Measurements from ENCODE around the gene USP1.

The USP1 gene

DNA sequence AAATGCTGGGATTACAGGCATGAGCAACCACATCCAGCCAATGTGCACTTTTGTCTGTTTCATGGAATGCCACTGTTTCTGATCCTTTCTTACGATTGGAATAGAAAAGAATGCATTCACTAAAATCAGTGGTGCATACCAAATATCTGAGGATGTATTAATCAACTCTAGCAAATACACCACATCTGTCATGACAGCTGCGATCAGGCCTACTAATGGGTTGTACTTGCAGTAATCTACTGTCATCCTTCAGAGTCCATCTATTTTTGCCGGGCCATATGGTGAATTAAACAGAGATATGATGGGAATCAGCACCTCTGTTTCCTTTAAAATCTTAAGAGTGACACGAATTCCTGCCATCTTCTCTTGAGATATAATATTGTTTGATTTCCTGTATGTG lies 8.5 kb upstream of the USP1 start:
- DNase-seq = no peak

DNA sequence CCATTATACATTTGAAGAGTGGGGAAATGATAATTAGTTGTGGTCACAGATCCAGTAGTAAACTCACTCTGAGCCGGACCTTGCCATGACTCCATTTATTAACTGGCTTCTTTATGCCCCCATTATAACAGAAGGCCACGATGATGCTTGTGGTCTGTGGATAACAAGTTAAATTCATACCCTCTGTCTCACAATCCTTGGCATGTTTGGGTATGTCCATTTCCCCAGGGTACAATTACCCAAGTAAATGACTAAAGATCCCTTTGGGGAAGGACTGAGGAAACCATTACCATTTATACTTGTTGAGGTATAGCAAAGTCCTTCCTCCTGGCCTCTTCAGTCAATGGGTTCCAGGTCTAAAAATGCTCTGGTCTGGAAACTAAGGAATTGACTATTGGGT lies 7.3 kb upstream of the USP1 start:
- no peak for DNase-seq

DNA sequence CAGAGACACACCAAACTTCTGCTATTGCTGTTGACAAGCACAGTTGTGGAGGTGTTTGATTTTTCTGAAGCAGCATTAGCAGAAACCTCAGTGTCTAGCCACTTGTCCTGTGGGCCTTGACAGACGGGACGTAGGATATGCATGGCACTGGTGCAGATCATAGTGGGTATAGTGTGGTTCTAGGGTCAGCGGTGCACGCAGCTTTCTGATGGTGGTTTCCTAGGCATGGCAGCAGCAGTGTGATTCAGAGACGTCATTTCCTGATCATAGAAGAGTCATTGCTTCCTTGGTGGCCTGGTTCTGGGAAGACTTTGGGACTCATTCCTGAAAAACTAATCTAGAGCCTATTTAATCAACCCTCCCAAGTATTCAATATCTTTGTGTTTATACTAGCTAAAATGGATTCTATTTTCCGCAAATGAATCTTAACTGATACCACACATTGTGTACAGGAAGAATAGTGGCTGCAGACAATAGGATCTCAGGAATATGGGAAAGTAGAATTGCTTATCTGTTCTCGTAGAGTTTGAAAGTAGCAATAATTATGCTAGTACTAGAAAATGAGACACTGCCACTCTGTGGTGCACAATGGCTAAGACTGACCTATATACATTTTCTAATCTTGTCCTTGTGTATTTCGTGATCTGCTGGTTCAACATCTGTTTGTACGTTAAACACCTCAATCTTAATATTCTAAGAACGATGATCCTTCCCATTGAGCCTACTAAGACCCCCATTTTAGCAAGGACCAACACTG lies 2.8 kb upstream of the USP1 start:
- DNase-seq = no peak

DNA sequence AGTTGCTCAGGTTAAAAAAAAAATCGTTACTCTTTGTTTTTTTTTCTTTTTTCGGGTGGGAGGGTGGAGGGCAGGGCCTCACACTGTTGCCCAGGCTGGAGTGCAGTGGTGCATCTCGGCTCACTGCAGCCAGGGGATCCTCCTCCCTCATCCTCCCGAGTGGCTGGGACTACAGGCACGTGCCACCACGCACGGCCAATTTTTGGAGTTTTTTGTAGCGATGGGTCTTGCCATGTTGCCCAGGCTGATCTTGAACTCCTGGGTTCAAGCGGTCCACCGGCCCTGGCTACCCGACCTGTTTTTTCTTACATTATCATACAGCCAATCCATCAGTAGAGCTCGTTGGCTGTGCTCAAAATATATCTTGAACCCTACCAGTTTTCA lies 2.2 kb upstream of the USP1 start:
- no peak for DNase-seq

DNA sequence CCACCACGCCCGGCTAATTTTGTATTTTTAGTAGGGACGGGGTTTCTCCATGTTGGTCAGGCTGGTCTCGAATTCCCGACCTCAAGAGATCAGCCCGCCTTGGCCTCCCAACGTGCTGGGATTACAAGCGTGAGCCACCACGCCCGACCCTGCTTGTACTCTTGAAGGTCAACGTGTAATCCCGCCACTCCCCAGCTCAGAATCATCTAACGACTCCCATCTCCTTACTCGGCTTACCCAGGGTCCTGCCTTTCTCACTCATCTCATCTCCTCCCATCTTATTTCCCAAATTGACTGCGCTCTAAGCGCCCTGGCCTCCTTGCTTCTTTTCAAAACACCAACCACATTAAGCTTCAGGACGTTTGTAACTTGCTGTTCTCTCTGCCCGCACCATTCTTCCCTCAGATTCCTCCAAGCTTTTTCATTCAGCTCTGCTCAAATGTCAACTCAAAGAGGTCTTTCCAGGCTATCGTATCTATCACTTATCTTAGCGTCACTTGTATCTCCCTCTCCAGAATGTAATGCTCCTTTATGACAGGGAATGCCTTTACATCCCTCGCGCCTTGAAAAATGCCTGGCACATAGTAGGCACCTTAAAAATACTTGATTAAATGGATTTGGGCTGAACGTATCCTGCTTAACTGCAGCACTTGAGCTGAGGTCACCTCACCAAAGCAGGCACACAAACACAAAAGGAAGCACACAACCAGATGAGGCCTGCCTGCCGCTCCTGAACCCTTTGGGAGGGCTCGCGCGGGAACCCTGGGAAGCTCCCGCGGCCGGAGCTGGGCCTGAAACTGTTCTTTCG lies 1.4 kb upstream of the USP1 start:
- DNase-seq = no peak

DNA sequence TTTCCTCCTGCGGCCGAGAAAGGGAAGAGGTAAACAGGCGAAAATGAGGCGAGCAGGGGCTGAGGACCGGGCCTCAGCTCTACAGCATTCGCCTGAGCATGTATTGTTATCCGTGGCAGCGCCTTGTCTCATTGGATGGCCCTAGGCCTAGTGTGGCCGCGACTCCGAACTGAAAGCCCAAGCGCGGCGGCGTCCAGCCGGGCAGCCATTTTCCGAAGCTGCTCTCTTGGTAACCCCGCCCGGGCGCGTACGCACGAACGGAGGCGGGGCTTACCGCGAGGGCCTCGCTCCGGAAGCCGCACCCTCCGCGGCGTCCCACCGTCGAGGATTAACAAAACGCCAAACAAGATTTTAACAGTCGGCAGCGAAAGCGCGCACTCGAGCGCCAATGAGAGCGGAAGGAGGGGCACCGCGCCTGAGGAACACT lies 797 bp upstream of the USP1 start:
- peak; percentile 99 for DNase-seq

DNA sequence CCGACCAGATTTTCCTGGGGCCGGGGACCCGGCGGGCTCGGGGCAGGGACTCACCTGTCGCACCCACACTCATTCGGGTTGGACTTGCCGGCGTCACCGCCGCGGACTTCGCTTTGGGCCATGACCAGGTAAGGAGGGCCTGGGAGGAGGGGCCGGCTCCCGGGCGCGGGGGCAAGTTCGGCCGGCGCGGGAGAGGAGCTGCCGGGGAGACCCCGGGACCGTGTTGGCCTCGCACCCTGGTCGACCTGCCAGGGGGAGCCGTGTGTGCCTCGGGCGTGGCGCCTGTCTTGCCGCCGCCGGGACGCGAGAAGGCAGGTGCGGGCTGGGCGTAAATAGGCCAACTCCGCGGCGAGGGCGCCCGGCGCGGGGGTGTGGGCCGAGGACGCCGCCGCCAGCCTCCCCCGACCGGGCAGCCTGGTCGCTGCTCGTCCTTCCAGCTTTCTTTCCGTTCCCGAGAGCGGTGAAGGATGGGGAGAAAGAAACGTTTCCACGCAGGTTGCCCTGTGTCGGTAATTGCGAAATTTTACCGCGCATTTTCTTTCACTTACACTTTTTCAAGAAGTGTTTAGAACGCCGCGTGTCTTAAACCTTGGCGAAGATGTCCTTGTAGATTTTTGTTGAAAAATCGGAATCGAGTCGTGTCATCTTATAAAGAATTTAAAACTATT lies 558 bp downstream of the USP1 start:
- peak; percentile 39 to 50 (median 48) for DNase-seq

DNA sequence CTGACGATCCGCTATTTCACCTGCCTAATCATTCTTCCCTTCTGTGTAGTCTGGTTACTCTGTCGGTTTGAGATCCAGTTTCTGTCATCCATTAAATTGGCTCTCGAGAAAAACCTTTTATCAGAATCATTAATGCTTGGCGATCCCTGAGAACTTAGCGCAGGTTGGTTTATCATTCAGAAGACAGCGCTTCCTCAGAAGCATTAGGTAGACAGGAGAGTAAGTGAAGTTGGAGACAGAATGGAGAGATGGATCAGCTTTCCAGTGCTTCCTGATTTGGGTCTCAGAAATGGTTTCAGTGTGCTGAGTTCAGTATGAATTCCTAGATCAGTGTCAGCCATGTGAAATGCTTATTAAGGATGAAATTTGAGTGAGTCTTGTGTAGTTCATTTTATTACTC lies 1.3 kb downstream of the USP1 start:
- no peak for DNase-seq

DNA sequence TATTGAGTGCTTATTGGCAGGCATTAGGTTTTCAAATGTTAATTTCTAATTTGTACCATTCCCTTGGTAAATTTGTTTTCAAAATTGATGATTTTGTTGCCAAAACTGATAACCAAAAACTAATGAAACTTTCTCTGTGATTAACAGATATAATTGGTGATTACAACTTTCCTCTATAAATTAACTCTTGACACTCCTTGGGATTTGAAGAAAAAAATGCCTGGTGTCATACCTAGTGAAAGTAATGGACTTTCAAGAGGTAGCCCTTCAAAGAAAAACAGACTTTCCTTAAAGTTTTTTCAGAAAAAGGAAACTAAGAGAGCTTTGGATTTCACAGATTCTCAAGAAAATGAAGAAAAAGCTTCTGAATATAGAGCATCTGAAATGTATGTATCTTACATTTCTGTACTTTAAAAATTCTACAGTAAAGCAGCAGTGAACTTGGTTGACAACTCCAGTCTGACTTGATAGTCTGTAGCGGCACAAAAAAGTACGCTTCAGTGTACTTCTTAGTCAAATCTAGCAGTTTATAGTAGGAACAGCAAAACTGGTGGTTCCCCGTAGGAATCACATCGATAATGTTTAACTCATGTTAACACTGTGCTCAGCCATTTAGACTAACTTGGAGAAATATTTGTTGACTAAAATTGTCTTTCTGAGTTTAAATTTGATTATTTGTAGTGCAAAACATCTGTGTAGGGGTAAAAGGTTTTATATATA lies 3.0 kb downstream of the USP1 start:
- DNase-seq = no peak

DNA sequence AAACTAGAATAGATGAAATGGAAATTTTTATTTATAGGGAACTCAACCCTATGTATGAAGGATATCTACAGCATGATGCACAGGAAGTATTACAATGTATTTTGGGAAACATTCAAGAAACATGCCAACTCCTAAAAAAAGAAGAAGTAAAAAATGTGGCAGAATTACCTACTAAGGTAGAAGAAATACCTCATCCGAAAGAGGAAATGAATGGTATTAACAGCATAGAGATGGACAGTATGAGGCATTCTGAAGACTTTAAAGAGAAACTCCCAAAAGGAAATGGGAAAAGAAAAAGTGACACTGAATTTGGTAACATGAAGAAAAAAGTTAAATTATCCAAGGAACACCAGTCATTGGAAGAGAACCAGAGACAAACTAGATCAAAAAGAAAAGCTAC lies 7.9 kb downstream of the USP1 start:
- no peak for DNase-seq

DNA sequence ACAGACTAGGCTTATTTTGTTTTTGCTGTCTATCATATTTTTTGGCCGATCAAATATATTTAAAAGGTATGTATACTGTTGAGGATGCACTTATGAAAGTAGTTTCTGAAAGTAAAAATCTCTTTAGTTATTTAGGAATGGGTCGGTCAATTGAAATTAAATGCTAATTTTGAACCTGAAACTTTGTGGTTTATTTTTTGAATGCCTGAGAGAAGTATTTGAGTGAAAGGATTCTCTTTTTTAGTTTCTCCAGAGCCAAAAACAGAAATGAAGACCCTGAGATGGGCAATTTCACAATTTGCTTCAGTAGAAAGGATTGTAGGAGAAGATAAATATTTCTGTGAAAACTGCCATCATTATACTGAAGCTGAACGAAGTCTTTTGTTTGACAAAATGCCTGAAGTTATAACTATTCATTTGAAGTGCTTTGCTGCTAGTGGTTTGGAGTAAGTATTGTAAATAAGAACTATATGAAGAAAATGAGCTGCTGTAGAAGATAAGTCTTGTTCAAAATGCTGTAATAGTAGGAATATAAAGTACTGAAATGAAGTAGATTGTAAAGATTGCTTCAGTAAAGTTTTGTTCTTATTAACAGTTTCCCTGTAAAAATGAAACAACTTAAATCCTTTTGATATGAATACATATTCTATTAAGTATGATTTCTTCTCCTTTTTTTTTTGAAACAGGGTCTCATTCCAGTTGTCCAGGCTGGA lies 11.5 kb downstream of the USP1 start:
- DNase-seq = no peak

DNA sequence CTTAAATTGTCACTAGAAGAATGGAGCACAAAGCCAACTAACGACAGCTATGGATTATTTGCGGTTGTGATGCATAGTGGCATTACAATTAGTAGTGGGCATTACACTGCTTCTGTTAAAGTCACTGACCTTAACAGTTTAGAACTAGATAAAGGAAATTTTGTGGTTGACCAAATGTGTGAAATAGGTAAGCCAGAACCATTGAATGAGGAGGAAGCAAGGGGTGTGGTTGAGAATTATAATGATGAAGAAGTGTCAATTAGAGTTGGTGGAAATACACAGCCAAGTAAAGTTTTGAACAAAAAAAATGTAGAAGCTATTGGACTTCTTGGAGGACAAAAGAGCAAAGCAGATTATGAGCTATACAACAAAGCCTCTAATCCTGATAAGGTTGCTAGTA lies 13.5 kb downstream of the USP1 start:
- DNase-seq = no peak

DNA sequence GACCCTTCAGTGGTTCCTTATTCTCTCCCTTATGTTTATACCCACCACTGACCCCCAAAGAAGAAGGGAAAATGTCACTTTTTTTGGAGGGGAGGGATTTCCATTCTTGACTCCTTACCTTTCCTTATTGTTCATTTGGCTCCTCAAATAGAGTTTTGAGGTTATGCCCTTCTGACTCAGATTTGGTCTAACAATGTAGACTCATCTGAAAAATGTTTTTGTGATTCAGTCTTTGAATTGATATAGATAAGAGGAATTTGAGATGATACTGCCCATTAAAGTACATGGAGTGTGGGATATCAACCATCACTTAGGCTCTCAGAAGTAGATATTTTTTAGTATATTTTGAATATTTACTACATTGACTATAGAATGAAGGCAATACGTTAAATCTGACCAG lies 16.1 kb downstream of the USP1 start:
- DNase-seq = no peak

DNA sequence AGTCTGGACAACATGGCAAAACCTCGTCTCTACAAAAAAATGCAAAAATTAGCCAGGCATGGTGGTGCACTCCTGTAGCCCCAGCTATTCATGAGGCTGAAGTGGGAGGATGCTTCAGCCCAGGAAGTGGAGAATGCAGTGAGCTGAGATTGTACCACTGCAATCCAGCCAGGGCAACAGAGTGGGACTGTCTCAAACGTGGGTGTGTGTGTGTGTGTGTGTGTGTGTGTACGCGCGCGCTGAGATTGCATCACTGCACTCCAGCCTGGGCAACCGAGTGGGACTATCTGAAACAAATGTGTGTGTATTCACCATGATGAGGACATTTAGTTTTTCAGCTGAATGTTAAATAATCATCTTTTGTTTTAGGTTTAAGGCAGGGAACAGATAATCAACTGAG lies 21.1 kb downstream of the USP1 start:
- no peak for DNase-seq

DNA sequence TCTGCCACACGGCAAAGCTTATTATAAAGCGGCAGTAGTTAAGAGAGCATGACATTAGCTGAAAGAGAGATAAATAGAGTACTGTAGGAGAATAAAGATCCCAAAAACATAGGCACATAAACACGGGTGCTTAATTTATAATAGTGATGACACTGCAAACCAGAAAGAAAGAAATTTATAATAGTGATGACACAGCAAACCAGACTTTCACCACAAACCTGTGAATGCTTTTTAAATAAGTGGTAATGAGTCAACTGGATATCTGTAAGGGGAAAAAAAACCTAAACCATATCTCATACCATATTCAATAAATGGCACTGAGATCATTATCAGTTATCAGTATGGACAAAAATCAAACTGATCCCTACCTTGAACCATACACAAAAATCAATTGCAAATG lies 25.5 kb downstream of the USP1 start:
- no peak for DNase-seq

DNA sequence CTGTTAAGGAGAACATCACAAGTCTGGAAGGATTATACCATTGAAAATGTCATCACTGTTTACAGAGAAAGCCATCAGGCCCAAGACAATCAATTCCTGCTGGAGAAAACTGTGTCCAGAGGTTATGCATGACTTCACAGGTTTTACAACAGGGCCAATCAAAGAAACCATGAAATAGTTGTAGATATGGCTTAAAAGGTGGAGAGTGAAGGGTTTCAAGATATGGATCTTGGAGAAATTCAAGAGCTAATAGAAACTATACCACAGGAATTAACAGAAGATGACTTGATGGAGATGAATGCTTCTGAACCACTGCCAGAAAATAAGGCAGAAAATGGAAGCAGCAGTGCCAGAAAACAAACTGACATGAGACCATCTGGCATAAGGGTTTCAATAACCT lies 30.2 kb downstream of the USP1 start:
- DNase-seq = no peak

DNA sequence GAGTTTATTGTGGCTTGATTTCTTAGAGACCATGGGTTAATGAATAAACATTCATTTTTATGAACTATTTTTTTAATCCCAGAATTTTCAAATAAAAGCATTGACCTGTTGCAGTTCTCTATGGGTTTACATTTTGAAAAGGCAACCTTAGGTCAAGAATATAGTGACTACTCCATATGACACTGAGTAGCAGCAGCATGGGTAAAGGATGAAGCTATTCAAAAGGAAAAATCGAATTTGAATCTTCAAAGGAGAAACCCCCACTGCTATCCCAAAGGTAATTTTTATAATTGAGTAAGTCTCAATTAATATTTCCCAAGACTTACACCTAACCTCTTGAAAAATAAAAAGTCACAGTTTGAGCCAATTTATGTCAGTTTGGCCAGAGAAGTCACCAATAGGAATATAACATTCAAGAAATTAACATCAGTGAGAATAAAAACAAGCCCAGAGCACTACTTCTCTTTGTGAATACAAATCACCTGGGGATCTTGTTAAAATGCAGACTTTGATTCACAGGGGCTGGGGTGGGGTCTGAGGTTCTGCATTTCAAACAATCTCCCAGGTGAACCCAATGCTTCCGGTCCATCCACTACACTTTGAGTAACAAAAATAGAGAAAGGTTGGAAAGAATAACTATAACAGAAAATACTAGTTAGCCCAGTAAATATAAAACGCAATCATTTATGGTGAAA lies 39.8 kb downstream of the USP1 start:
- no peak for DNase-seq

DNA sequence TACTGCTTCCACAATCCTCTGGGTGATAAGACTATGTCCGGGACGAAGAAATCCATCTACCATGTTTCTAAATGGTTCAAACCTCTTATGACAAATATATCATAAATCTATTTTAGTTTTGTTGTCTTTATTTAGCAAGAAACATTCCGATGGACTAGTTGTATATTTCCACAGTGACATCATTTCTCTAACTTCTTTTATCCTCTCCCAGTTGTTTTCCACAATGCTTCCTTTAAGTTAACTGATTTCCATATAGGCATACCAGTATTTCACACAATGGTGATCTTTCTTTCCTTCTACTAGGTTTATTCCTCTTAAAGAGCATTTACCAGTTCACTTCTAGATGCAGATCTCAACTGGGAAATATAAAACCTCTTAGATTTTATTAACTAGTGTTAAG lies 44.8 kb downstream of the USP1 start:
- no peak for DNase-seq

DNA sequence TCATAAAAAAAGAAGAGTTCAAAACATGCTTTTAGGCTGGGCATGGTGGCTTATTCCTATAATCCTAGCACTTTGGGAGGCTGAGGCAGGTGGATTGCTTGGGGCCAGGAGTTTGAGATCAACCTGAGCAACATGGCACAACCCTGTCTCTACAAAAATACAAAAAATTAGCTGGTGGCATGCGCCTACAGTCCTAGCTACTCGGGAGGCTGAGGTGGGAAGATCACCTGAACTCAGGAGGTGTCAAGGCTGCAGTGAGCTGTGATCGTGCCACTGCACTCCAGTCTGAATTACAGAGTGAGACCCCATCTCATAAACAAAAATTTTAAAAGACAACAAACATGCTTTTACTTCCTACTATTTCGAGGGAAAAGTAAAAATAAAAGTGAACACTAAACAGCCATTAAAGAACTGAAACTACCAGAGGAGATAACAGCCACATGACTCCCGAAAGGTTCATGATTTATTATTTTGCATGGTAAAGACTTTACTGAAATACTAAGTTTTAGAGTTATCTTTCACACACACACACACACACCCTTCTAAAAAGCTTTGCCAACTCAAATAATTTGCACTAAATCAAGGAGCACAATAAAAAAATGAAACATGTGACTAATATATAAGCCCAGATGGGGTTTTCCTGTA lies 48.1 kb downstream of the USP1 start:
- no peak for DNase-seq

DNA sequence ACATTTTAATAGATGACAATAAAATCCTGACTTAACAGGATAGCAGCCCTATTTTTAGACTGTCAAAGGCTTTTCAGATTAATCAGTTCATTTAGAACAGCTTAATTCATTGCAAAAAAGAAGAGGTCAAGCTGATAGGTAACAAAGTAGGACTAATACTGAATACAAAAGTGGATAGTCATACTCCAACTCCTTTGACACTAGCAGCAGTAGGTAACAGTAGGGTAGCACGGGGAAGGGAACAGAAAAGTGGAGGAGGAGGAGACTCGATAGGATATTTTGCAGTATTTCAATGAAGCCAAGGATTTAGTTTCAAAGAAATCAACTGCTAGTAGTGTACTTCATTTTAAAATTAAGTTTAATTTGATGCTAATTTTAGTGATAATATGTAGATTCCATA lies 51.1 kb downstream of the USP1 start:
- DNase-seq = no peak

DNA sequence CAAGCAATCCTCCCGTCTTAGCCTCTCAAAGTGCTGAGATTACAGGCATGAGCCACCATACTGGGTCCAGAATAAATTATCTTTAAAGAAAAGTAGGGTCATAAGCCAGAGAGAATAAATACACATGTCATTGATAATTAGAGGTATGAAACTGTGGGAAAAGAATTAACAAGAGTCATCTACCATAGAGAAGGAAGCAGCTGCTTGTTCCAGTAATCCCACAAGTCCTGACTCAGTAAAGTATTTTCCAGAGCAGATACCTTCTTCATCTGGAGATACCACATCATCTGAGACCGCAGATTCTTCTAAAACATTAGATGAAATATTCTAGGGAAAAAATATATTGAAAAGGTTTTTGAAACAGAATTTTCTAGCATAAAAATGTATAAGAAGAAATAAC lies 55.7 kb downstream of the USP1 start:
- no peak for DNase-seq

DNA sequence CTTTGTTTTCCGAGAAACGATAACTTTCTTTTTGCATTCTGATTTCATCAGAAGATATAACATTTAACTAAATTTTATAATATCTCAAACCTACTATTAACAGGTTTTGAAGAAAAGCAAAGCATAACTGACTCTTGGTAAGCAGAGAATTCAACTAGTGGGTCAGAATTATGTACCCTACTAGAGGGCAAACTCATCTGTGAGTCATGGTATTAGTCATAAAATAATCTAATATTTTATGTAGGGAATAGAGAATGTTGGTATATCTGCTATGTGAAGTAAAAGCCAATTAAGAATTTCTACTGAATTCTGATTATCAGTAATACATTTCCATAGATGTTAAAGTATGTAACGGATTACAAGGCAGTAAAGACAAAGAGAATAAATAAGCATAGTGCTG lies 56.8 kb downstream of the USP1 start:
- DNase-seq = no peak

All from suppressor macrophage treated with lipopolysaccharide for 1 hour (primary cell).